ENCODE data around the gene MKLN1.

DNA sequence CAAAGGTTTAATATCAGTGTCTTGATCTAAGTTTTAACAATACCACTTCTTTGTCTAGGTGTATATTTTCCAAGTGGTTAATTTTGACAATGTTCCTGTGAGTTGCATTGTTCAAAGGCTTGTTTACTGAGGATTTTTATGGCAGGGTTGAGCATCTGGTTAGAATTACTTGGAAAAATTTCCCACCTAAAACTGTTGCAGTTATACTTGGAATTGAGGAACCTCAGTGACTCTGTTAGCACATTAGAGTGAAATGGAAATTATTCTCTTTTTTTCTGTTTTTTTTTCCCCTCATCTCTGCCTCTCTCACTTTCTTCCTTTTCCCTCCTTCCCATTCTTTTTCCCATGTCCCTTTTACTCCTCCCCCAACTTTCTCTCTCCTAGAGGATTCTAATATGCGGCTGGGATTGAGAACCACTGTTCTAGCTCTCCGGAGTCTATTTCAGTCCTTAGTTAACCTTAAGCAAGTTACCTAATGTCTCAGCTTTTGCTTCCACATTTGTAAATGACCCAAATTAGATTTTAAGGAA lies 121.8 kb downstream of the MKLN1 start:
- TF ChIP-seq TAF1 (IDR thresholded peaks at IDR 0.05; ENCODE audit: low read depth) (no peak), EZH2 (IDR thresholded peaks at IDR 0.05; ENCODE audit: borderline replicate concordance, insufficient read depth, low read length, poor library complexity, severe bottlenecking) (no peak), POLR2AphosphoS5 (IDR thresholded peaks at IDR 0.05) (no peak), CTCF (IDR thresholded peaks at IDR 0.05; ENCODE audit: poor library complexity, severe bottlenecking) (no peak), REST (IDR thresholded peaks at IDR 0.05; ENCODE audit: borderline replicate concordance) (no peak), SMC3 (conservative IDR thresholded peaks at IDR 0.05; ENCODE audit: poor library complexity) (no peak), RAD21 (conservative IDR thresholded peaks at IDR 0.05) (no peak), MXI1 (conservative IDR thresholded peaks at IDR 0.05; ENCODE audit: poor library complexity, severe bottlenecking) (no peak), EP300 (conservative IDR thresholded peaks at IDR 0.05; ENCODE audit: poor library complexity, severe bottlenecking) (no peak)
